HepG2 (cell line): ENCODE results near the gene ZNF584. TPM values are rescaled to one million over a fixed set of nuclear protein-coding genes. Genes with fewer than 3 reads are reported as not detected.

Source experiments
- GTF3A ChIP-seq: sonication (generic); formaldehyde crosslinking; conservative IDR thresholded peaks from 2 replicates; pipeline ENCODE4 v1.4.0; 2020; ENCODE audit warnings: mild to moderate bottlenecking, missing genetic modification reagents
- GZF1 ChIP-seq: sonication (generic); formaldehyde crosslinking; IDR thresholded peaks from 2 replicates; pipeline ENCODE4 v1.5.1; 2020; ENCODE audit warnings: mild to moderate bottlenecking, missing genetic modification reagents
- IKZF1 ChIP-seq: fragments of 450-650 bp; IDR thresholded peaks from 2 replicates; pipeline ENCODE4 v1.7.1; 2016
- KDM1A ChIP-seq: IDR thresholded peaks from 2 replicates; pipeline ENCODE4 v1.6.1; 2016; ENCODE audit warnings: missing compliant biosample characterization
- NFKB2 ChIP-seq: sonication (generic); formaldehyde crosslinking; IDR thresholded peaks from 2 replicates; pipeline ENCODE4 v1.4.0; 2020; ENCODE audit warnings: missing genetic modification reagents, borderline replicate concordance
- NPAS2 ChIP-seq: sonication (generic); formaldehyde crosslinking; IDR thresholded peaks from 2 replicates; pipeline ENCODE4 v1.8.0; 2022; ENCODE audit warnings: mild to moderate bottlenecking, missing genetic modification reagents, borderline replicate concordance
- ZKSCAN1 ChIP-seq: fragments of 150-350 bp; IDR thresholded peaks from 2 replicates; pipeline ENCODE4 v1.6.1; 2014; ENCODE audit warnings: low read length
- ZNF264 ChIP-seq: sonication (generic); formaldehyde crosslinking; IDR thresholded peaks from 2 replicates; pipeline ENCODE4 v1.4.0; 2020; ENCODE audit warnings: missing genetic modification reagents
- ZNF326 ChIP-seq: sonication (generic); formaldehyde crosslinking; IDR thresholded peaks from 2 replicates; pipeline ENCODE4 v1.4.0; 2020; ENCODE audit warnings: missing genetic modification reagents, borderline replicate concordance
- ZNF547 ChIP-seq: sonication (generic); formaldehyde crosslinking; IDR thresholded peaks from 2 replicates; pipeline ENCODE4 v1.5.1; 2020; ENCODE audit warnings: mild to moderate bottlenecking, missing genetic modification reagents
- ZNF713 ChIP-seq: sonication (generic); formaldehyde crosslinking; IDR thresholded peaks from 2 replicates; pipeline ENCODE4 v1.4.0; 2020; ENCODE audit warnings: mild to moderate bottlenecking, missing genetic modification reagents
- ZSCAN9 ChIP-seq: IDR thresholded peaks from 2 replicates; pipeline ENCODE4 v1.6.1; 2016; ENCODE audit warnings: borderline replicate concordance
- ZZZ3 ChIP-seq: sonication (generic); formaldehyde crosslinking; IDR thresholded peaks from 2 replicates; pipeline ENCODE4 v1.4.0; 2020; ENCODE audit warnings: missing genetic modification reagents, mild to moderate bottlenecking, borderline replicate concordance
- polyA plus RNA-seq, 8 experiments: library from polyadenylated mRNA; depleted of rRNA in 3 of 8; stranded (reverse) in 7 of 8; unstranded in 1 of 8; fragments of >200 nt; fragmentation: Illumina TruSeq in 4 of 8; extraction: Trizol in 4 of 8; gene quantifications; 2 replicates each; pipeline versions ENCODE4 v1.2.1 to v1.2.3, GENCODE V29; 2011 to 2016; ENCODE audit warnings: low read depth in 4 of 8, missing spikeins in 1 of 8, mixed read lengths in 1 of 8; ENCODE audit not compliant: insufficient read depth in 1 of 8
- total RNA-seq, 5 experiments: library from RNA; depleted of rRNA; stranded (reverse); fragments of >200 nt; fragmentation: Illumina TruSeq; extraction: Trizol; gene quantifications; 2 replicates each; pipeline ENCODE4 v1.2.3, GENCODE V29; 2016; ENCODE audit warnings: low read depth in 1 of 5
- TF ChIP-seq, protein P1 (sequence below): IDR thresholded peaks from 2 replicates; pipeline ENCODE4 v1.6.1; 2016; ENCODE audit warnings: low read depth, control low read depth
- TF ChIP-seq, protein P2 (sequence below): IDR thresholded peaks from 2 replicates; pipeline ENCODE4 v1.6.1; 2016; ENCODE audit warnings: control low read depth
- TF ChIP-seq, protein P3 (sequence below): sonication (generic); formaldehyde crosslinking; IDR thresholded peaks from 2 replicates; pipeline ENCODE4 v1.8.1; 2023; ENCODE audit warnings: mild to moderate bottlenecking, missing genetic modification reagents, borderline replicate concordance
- TF ChIP-seq, protein P4 (sequence below): sonication (generic); formaldehyde crosslinking; conservative IDR thresholded peaks from 2 replicates; pipeline ENCODE4 v1.8.0; 2022; ENCODE audit warnings: mild to moderate bottlenecking, moderate library complexity, missing genetic modification reagents
- TF ChIP-seq, protein P5 (sequence below): sonication (generic); formaldehyde crosslinking; IDR thresholded peaks from 2 replicates; pipeline ENCODE4 v1.5.0; 2020; ENCODE audit warnings: missing genetic modification reagents
- TF ChIP-seq, protein P6 (sequence below): IDR thresholded peaks from 2 replicates; pipeline ENCODE4 v1.6.1; 2016; ENCODE audit warnings: missing genetic modification reagents, missing compliant biosample characterization

Gene ZNF584
- total and polyA plus RNA-seq, 2 of the 13 experiments (the other 11 are each of a cell fraction or from before 2014, with no cell fraction given), result 2.4 to 7.0 TPM

DNA sequence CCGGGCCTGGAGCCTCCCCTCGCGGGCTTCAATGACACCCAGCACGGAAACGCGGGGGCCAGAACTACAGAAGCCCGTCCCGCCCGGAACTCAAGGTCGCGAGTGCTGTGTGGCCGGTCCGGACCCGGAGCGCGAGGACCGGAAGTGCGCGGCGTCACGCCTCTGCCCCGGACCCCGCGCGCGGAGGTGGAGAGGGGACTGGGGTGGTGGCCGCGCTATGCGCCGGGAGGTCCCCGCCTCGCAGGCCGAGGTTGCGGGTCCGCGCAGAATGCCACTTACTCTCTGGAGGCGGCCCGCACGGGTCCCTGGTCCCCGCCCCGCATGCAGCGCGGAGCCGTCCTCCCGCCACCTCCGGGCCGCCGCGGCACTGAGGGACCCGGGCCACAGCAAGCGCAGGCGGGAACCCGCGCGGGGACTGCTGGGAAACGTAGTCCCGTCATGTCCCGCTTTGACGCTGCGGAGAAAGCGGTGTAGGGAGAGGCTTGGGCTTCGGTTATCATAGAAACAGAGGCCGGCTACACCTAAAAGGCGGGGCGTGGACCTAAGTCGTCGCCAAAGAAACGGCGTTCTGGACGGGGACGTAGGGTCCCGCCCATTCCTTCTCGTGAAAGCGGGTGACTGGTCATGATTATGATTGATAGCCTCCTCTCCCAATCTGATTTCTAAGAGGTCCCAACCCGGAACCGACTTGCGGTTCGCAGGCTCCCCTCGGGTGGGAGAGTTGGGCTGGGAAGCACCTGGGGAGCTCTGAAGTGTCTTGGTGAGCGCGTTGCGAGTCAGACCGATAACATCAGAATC is 27.6 kb upstream of the ZNF584 start, which contains the start of gene ZNF837 (continued):
- TF ChIP-seq KDM1A (CRISPR knock-in tag) (0 out of 2 replicates have a peak, but pooled peaks have one; percentile 7), ZNF326 (CRISPR knock-in tag) (0 out of 2 replicates have a peak, but pooled peaks have one; percentile 37), ZZZ3 (CRISPR knock-in tag) (no peak), GTF3A (CRISPR knock-in tag) (peak; percentile 77; the same call in 1 of the 2 replicates), ZSCAN9 (CRISPR knock-in tag) (peak; percentile 75; the same call in 1 of the 2 replicates), ZNF547 (peak; percentile 91), IKZF1 (no peak), ZNF264 (CRISPR knock-in tag) (no peak; the same call in 1 of the 2 replicates), ZKSCAN1 (no peak), GZF1 (CRISPR knock-in tag) (no peak), ZNF713 (CRISPR knock-in tag) (0 out of 2 replicates have a peak, but pooled peaks have one; percentile 37), NPAS2 (CRISPR knock-in tag) (no peak), NFKB2 (CRISPR knock-in tag) (peak; percentile 36; the same call in 1 of the 2 replicates)
- TF ChIP-seq, protein P1, sequence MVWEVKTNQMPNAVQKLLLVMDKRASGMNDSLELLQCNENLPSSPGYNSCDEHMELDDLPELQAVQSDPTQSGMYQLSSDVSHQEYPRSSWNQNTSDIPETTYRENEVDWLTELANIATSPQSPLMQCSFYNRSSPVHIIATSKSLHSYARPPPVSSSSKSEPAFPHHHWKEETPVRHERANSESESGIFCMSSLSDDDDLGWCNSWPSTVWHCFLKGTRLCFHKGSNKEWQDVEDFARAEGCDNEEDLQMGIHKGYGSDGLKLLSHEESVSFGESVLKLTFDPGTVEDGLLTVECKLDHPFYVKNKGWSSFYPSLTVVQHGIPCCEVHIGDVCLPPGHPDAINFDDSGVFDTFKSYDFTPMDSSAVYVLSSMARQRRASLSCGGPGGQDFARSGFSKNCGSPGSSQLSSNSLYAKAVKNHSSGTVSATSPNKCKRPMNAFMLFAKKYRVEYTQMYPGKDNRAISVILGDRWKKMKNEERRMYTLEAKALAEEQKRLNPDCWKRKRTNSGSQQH (CRISPR knock-in tag), result peak; percentile 86; the same call in 1 of the 2 replicates
- TF ChIP-seq, protein P2, sequence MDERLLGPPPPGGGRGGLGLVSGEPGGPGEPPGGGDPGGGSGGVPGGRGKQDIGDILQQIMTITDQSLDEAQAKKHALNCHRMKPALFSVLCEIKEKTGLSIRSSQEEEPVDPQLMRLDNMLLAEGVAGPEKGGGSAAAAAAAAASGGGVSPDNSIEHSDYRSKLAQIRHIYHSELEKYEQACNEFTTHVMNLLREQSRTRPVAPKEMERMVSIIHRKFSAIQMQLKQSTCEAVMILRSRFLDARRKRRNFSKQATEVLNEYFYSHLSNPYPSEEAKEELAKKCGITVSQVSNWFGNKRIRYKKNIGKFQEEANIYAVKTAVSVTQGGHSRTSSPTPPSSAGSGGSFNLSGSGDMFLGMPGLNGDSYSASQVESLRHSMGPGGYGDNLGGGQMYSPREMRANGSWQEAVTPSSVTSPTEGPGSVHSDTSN (CRISPR knock-in tag), result peak; percentile 95
- TF ChIP-seq, protein P3, sequence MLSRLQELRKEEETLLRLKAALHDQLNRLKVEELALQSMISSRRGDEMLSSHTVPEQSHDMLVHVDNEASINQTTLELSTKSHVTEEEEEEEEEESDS (CRISPR knock-in tag), result no peak
- TF ChIP-seq, protein P4, sequence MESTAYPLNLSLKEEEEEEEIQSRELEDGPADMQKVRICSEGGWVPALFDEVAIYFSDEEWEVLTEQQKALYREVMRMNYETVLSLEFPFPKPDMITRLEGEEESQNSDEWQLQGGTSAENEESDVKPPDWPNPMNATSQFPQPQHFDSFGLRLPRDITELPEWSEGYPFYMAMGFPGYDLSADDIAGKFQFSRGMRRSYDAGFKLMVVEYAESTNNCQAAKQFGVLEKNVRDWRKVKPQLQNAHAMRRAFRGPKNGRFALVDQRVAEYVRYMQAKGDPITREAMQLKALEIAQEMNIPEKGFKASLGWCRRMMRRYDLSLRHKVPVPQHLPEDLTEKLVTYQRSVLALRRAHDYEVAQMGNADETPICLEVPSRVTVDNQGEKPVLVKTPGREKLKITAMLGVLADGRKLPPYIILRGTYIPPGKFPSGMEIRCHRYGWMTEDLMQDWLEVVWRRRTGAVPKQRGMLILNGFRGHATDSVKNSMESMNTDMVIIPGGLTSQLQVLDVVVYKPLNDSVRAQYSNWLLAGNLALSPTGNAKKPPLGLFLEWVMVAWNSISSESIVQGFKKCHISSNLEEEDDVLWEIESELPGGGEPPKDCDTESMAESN, result peak; percentile 89
- TF ChIP-seq, protein P5, sequence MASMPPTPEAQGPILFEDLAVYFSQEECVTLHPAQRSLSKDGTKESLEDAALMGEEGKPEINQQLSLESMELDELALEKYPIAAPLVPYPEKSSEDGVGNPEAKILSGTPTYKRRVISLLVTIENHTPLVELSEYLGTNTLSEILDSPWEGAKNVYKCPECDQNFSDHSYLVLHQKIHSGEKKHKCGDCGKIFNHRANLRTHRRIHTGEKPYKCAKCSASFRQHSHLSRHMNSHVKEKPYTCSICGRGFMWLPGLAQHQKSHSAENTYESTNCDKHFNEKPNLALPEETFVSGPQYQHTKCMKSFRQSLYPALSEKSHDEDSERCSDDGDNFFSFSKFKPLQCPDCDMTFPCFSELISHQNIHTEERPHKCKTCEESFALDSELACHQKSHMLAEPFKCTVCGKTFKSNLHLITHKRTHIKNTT (CRISPR knock-in tag), result no peak
- TF ChIP-seq, protein P6, sequence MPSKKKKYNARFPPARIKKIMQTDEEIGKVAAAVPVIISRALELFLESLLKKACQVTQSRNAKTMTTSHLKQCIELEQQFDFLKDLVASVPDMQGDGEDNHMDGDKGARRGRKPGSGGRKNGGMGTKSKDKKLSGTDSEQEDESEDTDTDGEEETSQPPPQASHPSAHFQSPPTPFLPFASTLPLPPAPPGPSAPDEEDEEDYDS (CRISPR knock-in tag), result no peak; the same call in 1 of the 2 replicates
